Gastrocnemius medialis (tissue), 4 donors: ENCODE measurements around the gene WASF2.

Experiments
- POLR2A ChIP-seq, 2 donors: fragments of 450-650 bp; IDR thresholded peaks; one replicate each; pipeline ENCODE4 v1.6.1; 2017; ENCODE audit warnings: antibody characterized with exemption in 2 of 2, mild to moderate bottlenecking in 2 of 2, moderate library complexity in 2 of 2
- TF ChIP-seq, protein P1 (sequence below), 5 experiments: fragments of 450-650 bp in 3 of 5; fragments of 200-600 bp in 2 of 5; sonication (generic) in 2 of 5; IDR thresholded peaks in 4 of 5; conservative IDR thresholded peaks in 1 of 5; 1 replicate in 4 of 5; 2 replicates in 1 of 5; pipeline ENCODE4 v1.5.1; 2016 to 2019; ENCODE audit warnings: antibody characterized with exemption in 5 of 5, mild to moderate bottlenecking in 3 of 5, moderate library complexity in 3 of 5

DNA sequence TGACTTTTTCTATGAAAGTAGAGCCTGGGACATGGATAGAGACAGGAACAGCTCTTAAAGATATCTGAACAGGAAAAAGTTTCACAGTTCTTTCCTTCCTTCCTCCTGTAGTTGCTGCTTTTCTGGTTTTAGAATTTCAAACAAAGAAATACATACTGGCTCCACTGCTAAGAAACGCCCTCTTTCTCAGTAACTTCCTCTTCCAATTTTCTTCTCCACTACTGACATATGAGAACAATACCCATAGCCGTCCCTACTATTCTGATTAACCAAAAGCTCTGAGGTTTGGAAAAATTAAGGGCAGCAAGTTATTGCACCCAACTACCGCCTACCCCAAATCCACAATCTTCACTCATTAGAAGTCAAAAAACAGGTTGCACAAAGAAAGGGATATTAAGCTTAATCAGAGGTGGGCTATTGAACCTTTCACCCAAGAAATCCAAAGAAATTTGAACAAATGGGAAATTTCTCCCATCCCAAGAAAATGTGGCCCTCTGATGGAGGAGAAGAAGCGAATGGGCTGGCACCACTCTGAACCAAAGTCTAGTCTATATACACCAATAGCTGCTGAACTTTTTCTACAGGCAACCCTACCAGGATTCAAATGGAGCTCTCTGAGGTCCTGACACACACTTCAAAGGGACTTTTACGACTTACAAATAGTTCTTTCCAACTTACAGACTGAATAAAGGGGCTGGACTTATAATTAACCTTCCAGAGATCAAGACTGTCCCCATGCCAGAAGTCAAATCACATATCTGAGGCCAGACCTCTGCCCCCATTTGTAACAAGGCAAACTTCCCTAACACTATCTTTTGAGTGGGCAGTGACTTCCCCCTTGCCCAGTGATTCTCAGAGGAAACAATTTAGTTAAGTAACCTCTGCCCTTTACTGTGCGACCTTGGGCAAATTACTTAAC lies 1.7 kb downstream of the WASF2 start:
- TF ChIP-seq POLR2A (IDR thresholded peaks at IDR 0.05): no peak
- TF ChIP-seq, protein P1, sequence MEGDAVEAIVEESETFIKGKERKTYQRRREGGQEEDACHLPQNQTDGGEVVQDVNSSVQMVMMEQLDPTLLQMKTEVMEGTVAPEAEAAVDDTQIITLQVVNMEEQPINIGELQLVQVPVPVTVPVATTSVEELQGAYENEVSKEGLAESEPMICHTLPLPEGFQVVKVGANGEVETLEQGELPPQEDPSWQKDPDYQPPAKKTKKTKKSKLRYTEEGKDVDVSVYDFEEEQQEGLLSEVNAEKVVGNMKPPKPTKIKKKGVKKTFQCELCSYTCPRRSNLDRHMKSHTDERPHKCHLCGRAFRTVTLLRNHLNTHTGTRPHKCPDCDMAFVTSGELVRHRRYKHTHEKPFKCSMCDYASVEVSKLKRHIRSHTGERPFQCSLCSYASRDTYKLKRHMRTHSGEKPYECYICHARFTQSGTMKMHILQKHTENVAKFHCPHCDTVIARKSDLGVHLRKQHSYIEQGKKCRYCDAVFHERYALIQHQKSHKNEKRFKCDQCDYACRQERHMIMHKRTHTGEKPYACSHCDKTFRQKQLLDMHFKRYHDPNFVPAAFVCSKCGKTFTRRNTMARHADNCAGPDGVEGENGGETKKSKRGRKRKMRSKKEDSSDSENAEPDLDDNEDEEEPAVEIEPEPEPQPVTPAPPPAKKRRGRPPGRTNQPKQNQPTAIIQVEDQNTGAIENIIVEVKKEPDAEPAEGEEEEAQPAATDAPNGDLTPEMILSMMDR (IDR thresholded peaks at IDR 0.05 in 4 of 5, conservative IDR thresholded peaks at IDR 0.05 in 1 of 5): no peak
